MM.1S (cell line): ENCODE data around the gene C9orf153.

ENCODE experiments used
- DNase-seq: peaks from one replicate; pipeline ENCODE4 v3.0.0-alpha.2; 2015
- H2AFZ ChIP-seq: fragments of 300-600 bp; sonication (generic); 2 replicates; pipeline ENCODE4 v1.6.0; 2016; ENCODE audit warnings: antibody characterized with exemption, low read length
- H3F3A ChIP-seq: fragments of 300-600 bp; sonication (generic); 2 replicates; pipeline ENCODE4 v1.6.1; 2016; ENCODE audit warnings: mild to moderate bottlenecking, antibody characterized with exemption, low read length, moderate library complexity, mixed read lengths; ENCODE audit not compliant: insufficient read depth
- H3K27ac ChIP-seq: fragments of 300-600 bp; sonication (generic); 2 replicates; pipeline ENCODE4 v1.5.1; 2016; ENCODE audit warnings: mild to moderate bottlenecking, low read length
- H3K27me3 ChIP-seq: fragments of 300-600 bp; sonication (generic); replicated peaks from 2 replicates; pipeline ENCODE4 v1.6.0; 2016; ENCODE audit warnings: low read length; ENCODE audit not compliant: insufficient read depth
- H3K36me3 ChIP-seq: fragments of 300-600 bp; sonication (generic); replicated peaks from 2 replicates; pipeline ENCODE4 v1.6.1; 2016; ENCODE audit warnings: mild to moderate bottlenecking, low read length, mixed read lengths; ENCODE audit not compliant: insufficient read depth
- H3K4me1 ChIP-seq: fragments of 300-600 bp; sonication (generic); 2 replicates; pipeline ENCODE4 v1.6.1; 2016; ENCODE audit warnings: low read length, mixed read lengths
- H3K4me2 ChIP-seq: fragments of 300-600 bp; sonication (generic); 2 replicates; pipeline ENCODE4 v1.6.0; 2016; ENCODE audit warnings: low read depth, low read length
- H3K4me3 ChIP-seq: fragments of 300-600 bp; sonication (generic); 2 replicates; pipeline ENCODE4 v1.5.1; 2016; ENCODE audit warnings: low read length, mixed read lengths
- H3K79me2 ChIP-seq: fragments of 300-600 bp; sonication (generic); 2 replicates; pipeline ENCODE4 v1.6.1; 2016; ENCODE audit warnings: mixed run types, low read length, mixed read lengths
- H3K9ac ChIP-seq: fragments of 300-600 bp; sonication (generic); 2 replicates; pipeline ENCODE4 v1.6.1; 2016; ENCODE audit warnings: low read length, mixed read lengths
- H3K9me2 ChIP-seq: fragments of 300-600 bp; sonication (generic); replicated peaks from 2 replicates; pipeline ENCODE4 v1.6.1; 2016; ENCODE audit warnings: mild to moderate bottlenecking, low read length, mixed read lengths; ENCODE audit not compliant: insufficient read depth
- H3K9me3 ChIP-seq: fragments of 300-600 bp; sonication (generic); replicated peaks from 2 replicates; pipeline ENCODE4 v1.6.1; 2016; ENCODE audit warnings: mild to moderate bottlenecking, low read length, mixed read lengths; ENCODE audit not compliant: insufficient read depth
- H4K20me1 ChIP-seq: fragments of 300-600 bp; sonication (generic); 2 replicates; pipeline ENCODE4 v1.6.1; 2016; ENCODE audit warnings: mild to moderate bottlenecking, low read length, moderate library complexity, mixed read lengths; ENCODE audit not compliant: insufficient read depth
- EZH2 ChIP-seq: fragments of 300-600 bp; sonication (generic); optimal IDR thresholded peaks from 2 replicates; pipeline ENCODE3; 2017; ENCODE audit warnings: low read depth, mild to moderate bottlenecking, antibody characterized with exemption, low read length, mixed read lengths
- EZH2phosphoT487 ChIP-seq: fragments of 300-600 bp; sonication (generic); IDR thresholded peaks from 2 replicates; pipeline ENCODE4 v1.6.1; 2018; ENCODE audit warnings: antibody characterized with exemption, low read length
- TF ChIP-seq, protein P1 (sequence below): fragments of 300-600 bp; sonication (generic); IDR thresholded peaks from 2 replicates; pipeline ENCODE4 v1.5.1; 2016; ENCODE audit warnings: antibody characterized with exemption, low read length, mixed read lengths

The C9orf153 gene

DNA sequence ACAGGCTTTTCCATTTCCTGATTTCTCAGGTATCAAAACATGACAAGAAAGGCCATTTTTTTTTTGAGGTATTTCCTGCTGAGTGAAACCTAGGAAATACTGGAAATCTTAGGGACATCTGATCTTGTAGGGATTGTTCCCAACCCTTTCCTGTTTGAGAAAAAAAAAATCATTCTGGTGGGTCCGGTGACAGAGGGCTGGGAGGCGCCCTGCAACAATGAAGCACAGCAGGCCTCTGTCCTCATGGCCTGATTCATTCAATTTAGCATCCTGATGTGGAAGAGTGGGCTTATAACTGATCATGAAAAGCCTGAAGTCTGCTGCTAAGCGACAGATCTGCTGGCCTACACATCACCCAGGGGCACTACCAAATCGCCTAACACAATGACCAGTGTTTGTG lies 3.0 kb upstream of the C9orf153 start:
- TF ChIP-seq EZH2 (no peak), EZH2phosphoT487 (no peak)
- TF ChIP-seq, protein P1, sequence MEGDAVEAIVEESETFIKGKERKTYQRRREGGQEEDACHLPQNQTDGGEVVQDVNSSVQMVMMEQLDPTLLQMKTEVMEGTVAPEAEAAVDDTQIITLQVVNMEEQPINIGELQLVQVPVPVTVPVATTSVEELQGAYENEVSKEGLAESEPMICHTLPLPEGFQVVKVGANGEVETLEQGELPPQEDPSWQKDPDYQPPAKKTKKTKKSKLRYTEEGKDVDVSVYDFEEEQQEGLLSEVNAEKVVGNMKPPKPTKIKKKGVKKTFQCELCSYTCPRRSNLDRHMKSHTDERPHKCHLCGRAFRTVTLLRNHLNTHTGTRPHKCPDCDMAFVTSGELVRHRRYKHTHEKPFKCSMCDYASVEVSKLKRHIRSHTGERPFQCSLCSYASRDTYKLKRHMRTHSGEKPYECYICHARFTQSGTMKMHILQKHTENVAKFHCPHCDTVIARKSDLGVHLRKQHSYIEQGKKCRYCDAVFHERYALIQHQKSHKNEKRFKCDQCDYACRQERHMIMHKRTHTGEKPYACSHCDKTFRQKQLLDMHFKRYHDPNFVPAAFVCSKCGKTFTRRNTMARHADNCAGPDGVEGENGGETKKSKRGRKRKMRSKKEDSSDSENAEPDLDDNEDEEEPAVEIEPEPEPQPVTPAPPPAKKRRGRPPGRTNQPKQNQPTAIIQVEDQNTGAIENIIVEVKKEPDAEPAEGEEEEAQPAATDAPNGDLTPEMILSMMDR, result no peak
- Histone ChIP-seq H3K27me3 (no peaks in the 10 kb centered on the region), H3K4me1 (no peaks in the 10 kb centered on the region), H3K9me2 (no peaks in the 10 kb centered on the region), H3K36me3 (no peaks in the 10 kb centered on the region), H2AFZ (no peak overlapping the region), H3K9me3 (no peaks in the 10 kb centered on the region), H3K9ac (no peak overlapping the region), H4K20me1 (no peaks in the 10 kb centered on the region), H3K4me3 (no peak overlapping the region), H3K27ac (no peak overlapping the region), H3K4me2 (no peak overlapping the region), H3F3A (no peaks in the 10 kb centered on the region), H3K79me2 (0 out of 2 replicates have a peak, but pooled peaks cover 4% of the 10 kb centered on the region)
- DNase-seq, result no peak

DNA sequence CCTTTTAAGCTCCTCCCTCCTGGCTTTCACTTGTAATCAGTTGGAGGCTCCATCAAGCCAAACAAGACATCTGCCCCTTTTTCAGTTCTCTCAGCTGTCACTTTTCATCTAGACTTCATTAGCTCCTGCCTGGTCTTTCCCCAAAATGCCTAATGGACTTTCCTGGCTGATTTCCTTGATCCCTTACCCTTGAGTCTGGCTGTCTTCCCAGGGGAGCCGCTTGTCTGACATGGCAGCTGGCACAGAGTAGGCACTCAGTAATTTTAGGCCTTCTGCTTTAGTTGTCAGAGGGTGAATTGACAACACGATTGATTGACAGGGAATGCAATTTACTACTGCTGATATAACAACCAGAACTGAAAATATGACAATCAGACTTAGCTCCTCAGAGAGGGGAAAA lies 2.1 kb downstream of the C9orf153 start:
- Histone ChIP-seq H4K20me1 (no peaks in the 10 kb centered on the region), H3K4me3 (no peak overlapping the region), H3K9me3 (no peaks in the 10 kb centered on the region), H2AFZ (no peak overlapping the region), H3K4me1 (no peaks in the 10 kb centered on the region), H3K9ac (no peak overlapping the region), H3K9me2 (no peaks in the 10 kb centered on the region), H3F3A (no peaks in the 10 kb centered on the region), H3K27ac (no peak overlapping the region), H3K4me2 (no peak overlapping the region), H3K79me2 (no peaks in the 10 kb centered on the region), H3K36me3 (no peaks in the 10 kb centered on the region), H3K27me3 (no peaks in the 10 kb centered on the region)
- DNase-seq, result no peak
- TF ChIP-seq, protein P1, result no peak
- TF ChIP-seq EZH2 (no peak), EZH2phosphoT487 (no peak)

DNA sequence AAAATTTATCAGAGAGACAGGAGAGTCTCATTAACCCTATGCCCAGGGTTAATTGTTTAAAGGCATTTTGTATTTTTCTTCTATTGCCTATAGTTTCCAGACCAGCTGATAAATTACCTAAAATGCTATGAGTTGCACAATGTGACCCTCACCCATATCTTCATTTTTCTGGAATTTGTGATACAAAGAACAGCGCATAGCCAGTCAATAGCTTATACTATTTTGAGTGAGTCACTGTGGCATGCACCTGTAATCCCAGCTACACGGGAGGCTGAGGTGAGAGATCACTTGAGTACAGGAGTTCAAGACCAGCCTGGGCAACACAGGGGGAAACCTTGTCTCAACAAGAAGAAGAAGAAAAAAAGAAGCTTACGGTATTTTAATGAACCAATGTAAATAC lies 2.8 kb downstream of the C9orf153 start:
- H3K9me3 ChIP-seq, result no peaks in the 10 kb centered on the region
- no peaks in the 10 kb centered on the region for H3K79me2 ChIP-seq
- no peak overlapping the region for H2AFZ ChIP-seq
- no peak overlapping the region for H3K4me2 ChIP-seq
- DNase-seq, result no peak
- H3K36me3 ChIP-seq, result no peaks in the 10 kb centered on the region
- no peaks in the 10 kb centered on the region for H4K20me1 ChIP-seq
- H3K9ac ChIP-seq, result no peak overlapping the region
- H3K27ac ChIP-seq, result no peak overlapping the region
- no peaks in the 10 kb centered on the region for H3K4me1 ChIP-seq
- H3F3A ChIP-seq, result no peaks in the 10 kb centered on the region
- H3K9me2 ChIP-seq, result no peaks in the 10 kb centered on the region
- no peak overlapping the region for H3K4me3 ChIP-seq
- H3K27me3 ChIP-seq, result no peaks in the 10 kb centered on the region
- TF ChIP-seq EZH2phosphoT487 (no peak), EZH2 (no peak)
- TF ChIP-seq, protein P1, result no peak

DNA sequence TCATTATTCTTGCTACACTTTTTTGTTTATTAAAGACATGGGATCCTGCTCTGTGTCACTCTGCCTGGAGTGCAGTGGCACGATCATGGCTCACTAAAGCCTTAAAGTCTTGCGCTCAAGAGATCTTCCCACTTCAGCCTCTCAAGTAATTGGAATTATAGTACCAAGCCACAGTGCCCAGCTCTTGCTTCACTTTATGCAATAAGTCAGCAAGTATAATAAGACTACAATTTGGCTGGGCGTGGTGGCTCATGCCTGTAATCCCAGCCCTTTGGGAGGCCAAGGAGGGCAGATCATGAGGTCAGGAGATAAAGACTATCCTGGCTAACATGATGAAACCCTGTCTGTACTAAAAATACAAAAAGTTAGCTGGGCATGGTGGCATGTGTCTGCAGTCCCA lies 5.9 kb downstream of the C9orf153 start:
- Histone ChIP-seq H3K79me2 (no peaks in the 10 kb centered on the region), H3K27me3 (no peaks in the 10 kb centered on the region), H3K9me3 (no peaks in the 10 kb centered on the region), H3K36me3 (no peaks in the 10 kb centered on the region), H3K4me3 (no peak overlapping the region), H3F3A (no peaks in the 10 kb centered on the region), H4K20me1 (no peaks in the 10 kb centered on the region), H2AFZ (no peak overlapping the region), H3K4me2 (no peak overlapping the region), H3K4me1 (no peaks in the 10 kb centered on the region), H3K9me2 (no peaks in the 10 kb centered on the region), H3K27ac (no peak overlapping the region), H3K9ac (no peak overlapping the region)
- TF ChIP-seq EZH2phosphoT487 (no peak), EZH2 (no peak)
- TF ChIP-seq, protein P1, result no peak
- no peak for DNase-seq
